ENCODE data around the gene GDPD5.

Gene GDPD5

GRCh38 chr11:75509020-75509720, 16.6 kb downstream of the GDPD5 start:
- Histone ChIP-seq H3K4me1 (ENCODE audit: control insufficient read depth, insufficient read depth, low read length, unreplicated experiment) (no peaks in the 10 kb centered on the region), H2AFZ (ENCODE audit: low read length, unreplicated experiment) (no peak overlapping the region), H3K4me3 (ENCODE audit: low read depth, low read length) (no peak overlapping the region), H3K79me2 (ENCODE audit: control insufficient read depth, insufficient read depth, low read length, unreplicated experiment) (no peaks in the 10 kb centered on the region), H3K36me3 (ENCODE audit: insufficient read depth, low read length) (no peaks in the 10 kb centered on the region), H3K27ac (ENCODE audit: low read depth, low read length) (no peak overlapping the region), H3K27me3 (ENCODE audit: insufficient read depth, low read length) (no peaks in the 10 kb centered on the region)

- no peaks in the 10 kb centered on the region for H3K27me3 ChIP-seq (ENCODE audit: insufficient read depth, low read length)
- H3K4me1 ChIP-seq (ENCODE audit: control insufficient read depth, insufficient read depth, low read length, unreplicated experiment), result no peaks in the 10 kb centered on the region
- no peaks in the 10 kb centered on the region for H3K36me3 ChIP-seq (ENCODE audit: insufficient read depth, low read length)
- no peaks in the 10 kb centered on the region for H3K79me2 ChIP-seq (ENCODE audit: control insufficient read depth, insufficient read depth, low read length, unreplicated experiment)
- H3K27ac ChIP-seq (ENCODE audit: low read depth, low read length), result no peak overlapping the region
- no peak overlapping the region for H3K4me3 ChIP-seq (ENCODE audit: low read depth, low read length)
- no peak overlapping the region for H2AFZ ChIP-seq (ENCODE audit: low read length, unreplicated experiment)
Observed at GRCh38 chr11:75508051-75508561, 17.6 kb downstream of the GDPD5 start.

GRCh38 chr11:75507571-75507970, 18.2 kb downstream of the GDPD5 start:
- Histone ChIP-seq H3K4me3 (ENCODE audit: low read depth, low read length) (no peak overlapping the region), H3K27me3 (ENCODE audit: insufficient read depth, low read length) (no peaks in the 10 kb centered on the region), H3K4me1 (ENCODE audit: control insufficient read depth, insufficient read depth, low read length, unreplicated experiment) (no peaks in the 10 kb centered on the region), H3K36me3 (ENCODE audit: insufficient read depth, low read length) (no peaks in the 10 kb centered on the region), H3K27ac (ENCODE audit: low read depth, low read length) (no peak overlapping the region), H3K79me2 (ENCODE audit: control insufficient read depth, insufficient read depth, low read length, unreplicated experiment) (no peaks in the 10 kb centered on the region), H2AFZ (ENCODE audit: low read length, unreplicated experiment) (no peak overlapping the region)

- Histone ChIP-seq H3K27ac (ENCODE audit: low read depth, low read length) (no peak overlapping the region), H2AFZ (ENCODE audit: low read length, unreplicated experiment) (no peak overlapping the region), H3K27me3 (ENCODE audit: insufficient read depth, low read length) (no peaks in the 10 kb centered on the region), H3K4me1 (ENCODE audit: control insufficient read depth, insufficient read depth, low read length, unreplicated experiment) (no peaks in the 10 kb centered on the region), H3K79me2 (ENCODE audit: control insufficient read depth, insufficient read depth, low read length, unreplicated experiment) (no peaks in the 10 kb centered on the region), H3K36me3 (ENCODE audit: insufficient read depth, low read length) (no peaks in the 10 kb centered on the region), H3K4me3 (ENCODE audit: low read depth, low read length) (no peak overlapping the region)
Observed at GRCh38 chr11:75506827-75507226, 18.9 kb downstream of the GDPD5 start.

GRCh38 chr11:75505916-75506692, 19.6 kb downstream of the GDPD5 start:
- Histone ChIP-seq H3K27me3 (ENCODE audit: insufficient read depth, low read length) (no peaks in the 10 kb centered on the region), H3K4me1 (ENCODE audit: control insufficient read depth, insufficient read depth, low read length, unreplicated experiment) (no peaks in the 10 kb centered on the region), H3K27ac (ENCODE audit: low read depth, low read length) (no peak overlapping the region), H2AFZ (ENCODE audit: low read length, unreplicated experiment) (no peak overlapping the region), H3K79me2 (ENCODE audit: control insufficient read depth, insufficient read depth, low read length, unreplicated experiment) (no peaks in the 10 kb centered on the region), H3K4me3 (ENCODE audit: low read depth, low read length) (no peak overlapping the region), H3K36me3 (ENCODE audit: insufficient read depth, low read length) (no peaks in the 10 kb centered on the region)

GRCh38 chr11:75504501-75504900, 21.2 kb downstream of the GDPD5 start:
- no peaks in the 10 kb centered on the region for H3K36me3 ChIP-seq (ENCODE audit: insufficient read depth, low read length)
- H3K79me2 ChIP-seq (ENCODE audit: control insufficient read depth, insufficient read depth, low read length, unreplicated experiment), result no peaks in the 10 kb centered on the region
- H3K27ac ChIP-seq (ENCODE audit: low read depth, low read length), result no peak overlapping the region
- H2AFZ ChIP-seq (ENCODE audit: low read length, unreplicated experiment), result no peak overlapping the region
- peaks cover 11% of the 10 kb centered on the region for H3K4me1 ChIP-seq (ENCODE audit: control insufficient read depth, insufficient read depth, low read length, unreplicated experiment)
- H3K4me3 ChIP-seq (ENCODE audit: low read depth, low read length), result no peak overlapping the region
- no peaks in the 10 kb centered on the region for H3K27me3 ChIP-seq (ENCODE audit: insufficient read depth, low read length)

- H3K27ac ChIP-seq (ENCODE audit: low read depth, low read length), result no peak overlapping the region
- no peaks in the 10 kb centered on the region for H3K36me3 ChIP-seq (ENCODE audit: insufficient read depth, low read length)
- no peak overlapping the region for H3K4me3 ChIP-seq (ENCODE audit: low read depth, low read length)
- H3K4me1 ChIP-seq (ENCODE audit: control insufficient read depth, insufficient read depth, low read length, unreplicated experiment), result peaks cover 20% of the 10 kb centered on the region
- no peaks in the 10 kb centered on the region for H3K79me2 ChIP-seq (ENCODE audit: control insufficient read depth, insufficient read depth, low read length, unreplicated experiment)
- no peaks in the 10 kb centered on the region for H3K27me3 ChIP-seq (ENCODE audit: insufficient read depth, low read length)
- no peak overlapping the region for H2AFZ ChIP-seq (ENCODE audit: low read length, unreplicated experiment)
Observed at GRCh38 chr11:75503531-75504099, 22.1 kb downstream of the GDPD5 start.

GRCh38 chr11:75502138-75502537, 23.6 kb downstream of the GDPD5 start:
- no peaks in the 10 kb centered on the region for H3K27me3 ChIP-seq (ENCODE audit: insufficient read depth, low read length)
- H3K27ac ChIP-seq (ENCODE audit: low read depth, low read length), result no peak overlapping the region
- peaks cover 27% of the 10 kb centered on the region for H3K4me1 ChIP-seq (ENCODE audit: control insufficient read depth, insufficient read depth, low read length, unreplicated experiment)
- no peaks in the 10 kb centered on the region for H3K36me3 ChIP-seq (ENCODE audit: insufficient read depth, low read length)
- no peak overlapping the region for H3K4me3 ChIP-seq (ENCODE audit: low read depth, low read length)
- no peak overlapping the region for H2AFZ ChIP-seq (ENCODE audit: low read length, unreplicated experiment)
- no peaks in the 10 kb centered on the region for H3K79me2 ChIP-seq (ENCODE audit: control insufficient read depth, insufficient read depth, low read length, unreplicated experiment)

- no peak overlapping the region for H2AFZ ChIP-seq (ENCODE audit: low read length, unreplicated experiment)
- H3K4me3 ChIP-seq (ENCODE audit: low read depth, low read length), result no peak overlapping the region
- peaks cover 27% of the 10 kb centered on the region for H3K4me1 ChIP-seq (ENCODE audit: control insufficient read depth, insufficient read depth, low read length, unreplicated experiment)
- no peaks in the 10 kb centered on the region for H3K36me3 ChIP-seq (ENCODE audit: insufficient read depth, low read length)
- no peaks in the 10 kb centered on the region for H3K27me3 ChIP-seq (ENCODE audit: insufficient read depth, low read length)
- no peaks in the 10 kb centered on the region for H3K79me2 ChIP-seq (ENCODE audit: control insufficient read depth, insufficient read depth, low read length, unreplicated experiment)
- H3K27ac ChIP-seq (ENCODE audit: low read depth, low read length), result no peak overlapping the region
Observed at GRCh38 chr11:75500742-75501141, 25.0 kb downstream of the GDPD5 start.

GRCh38 chr11:75499423-75500190, 26.1 kb downstream of the GDPD5 start:
- Histone ChIP-seq H3K27ac (ENCODE audit: low read depth, low read length) (peak overlapping the region; percentile 54), H3K4me1 (ENCODE audit: control insufficient read depth, insufficient read depth, low read length, unreplicated experiment) (peaks cover 27% of the 10 kb centered on the region), H3K79me2 (ENCODE audit: control insufficient read depth, insufficient read depth, low read length, unreplicated experiment) (no peaks in the 10 kb centered on the region), H3K27me3 (ENCODE audit: insufficient read depth, low read length) (no peaks in the 10 kb centered on the region), H2AFZ (ENCODE audit: low read length, unreplicated experiment) (peak overlapping the region; percentile 10), H3K4me3 (ENCODE audit: low read depth, low read length) (0 out of 2 replicates have a peak overlapping the region, but pooled peaks have one; percentile 4), H3K36me3 (ENCODE audit: insufficient read depth, low read length) (no peaks in the 10 kb centered on the region)

Data from ACC112 (cell line).